Activated naive CD8-positive, alpha-beta T cell treated with anti-CD3 and anti-CD28 coated beads, Interleukin-2, amount 10 ng/mL, durations not matched to agents 7 days and 5 days (primary cell): ENCODE measurements around the gene ANKRD24. TPM values are rescaled to one million over a fixed set of nuclear protein-coding genes. Genes with fewer than 3 reads are reported as not detected.
A peak's percentile ranks its signal among the peaks of the same experiment; 100 is the strongest.
"Not testable (repeated sequence)": the region's sequence is repeated elsewhere in the genome, so short reads cannot be mapped to it uniquely, and the experiment has no call there.

Source experiments
- ATAC-seq: fragments of 150-1000 bp; cut with Tn5 transposase; one replicate; pipeline ENCODE4 v1.10.0; 2021; ENCODE audit warnings: low read depth, moderate library complexity
- POLR2A ChIA-PET: fragments of 350-600 bp; sonication (Branson Sonifier 250); formaldehyde crosslinking; loops from one replicate; lab custom pipeline; 2021; ENCODE audit warnings: antibody characterized with exemption; lab: Charles Lee
- DNase-seq: peaks from one replicate; pipeline ENCODE4 v3.0.0; 2021
- H3K27ac Mint-ChIP-seq: one replicate; pipeline ENCODE4 v1.8.0; 2022; ENCODE audit warnings: mild to moderate bottlenecking, mixed read lengths
- H3K27me3 Mint-ChIP-seq: one replicate; pipeline ENCODE4 v1.8.0; 2022; ENCODE audit warnings: mild to moderate bottlenecking, moderate library complexity, mixed read lengths
- H3K36me3 Mint-ChIP-seq: one replicate; pipeline ENCODE4 v1.8.0; 2021; ENCODE audit warnings: mild to moderate bottlenecking, mixed read lengths
- H3K4me1 Mint-ChIP-seq: one replicate; pipeline ENCODE4 v1.8.0; 2021; ENCODE audit warnings: mixed read lengths
- H3K4me3 Mint-ChIP-seq: one replicate; pipeline ENCODE4 v1.8.0; 2022; ENCODE audit warnings: mild to moderate bottlenecking, moderate library complexity, mixed read lengths
- H3K9me3 Mint-ChIP-seq: one replicate; pipeline ENCODE4 v1.8.0; 2021; ENCODE audit warnings: mixed read lengths
- total RNA-seq, 2 experiments: library from RNA; stranded (reverse); gene quantifications; one replicate each; pipeline ENCODE4 v1.2.3, GENCODE V29; 2021

The ANKRD24 gene
- total RNA-seq, 2 experiments from 2014 or later = 1.5 to 1.7 TPM

GRCh38 chr19:4234142-4234861 lies 51.8 kb downstream of the ANKRD24 start:
- H3K36me3 Mint-ChIP-seq = no peaks in the 10 kb centered on the region
- no peaks in the 10 kb centered on the region for H3K9me3 Mint-ChIP-seq
- no peak overlapping the region for H3K27ac Mint-ChIP-seq
- POLR2A ChIA-PET = interaction anchor here (0.5 to 1.7 kb wide), 2 partner anchors 9 to 13 kb away, joined by 3 to 4 read pairs; partner anchors contain the start of gene YJU2
- DNase-seq (no peak), ATAC-seq (no peak)
- H3K27me3 Mint-ChIP-seq = no peaks in the 10 kb centered on the region
- H3K4me3 Mint-ChIP-seq = no peak overlapping the region
- H3K4me1 Mint-ChIP-seq = peaks cover 4% of the 10 kb centered on the region

- Mint-ChIP-seq H3K4me3 (no peak overlapping the region), H3K27ac (no peak overlapping the region), H3K4me1 (peaks cover 4% of the 10 kb centered on the region), H3K36me3 (no peaks in the 10 kb centered on the region), H3K27me3 (no peaks in the 10 kb centered on the region), H3K9me3 (no peaks in the 10 kb centered on the region)
- POLR2A ChIA-PET = interaction anchor here (0.6 to 1.7 kb wide), 2 partner anchors 12 to 312 kb away, joined by 3 to 4 read pairs; partner anchors contain the start of gene YJU2
- DNase-seq (no peak), ATAC-seq (no peak)
Measured at GRCh38 chr19:4234862-4235201, 52.3 kb downstream of the ANKRD24 start.

GRCh38 chr19:4237510-4237909 lies 55.0 kb downstream of the ANKRD24 start:
- not testable (repeated sequence) for H3K9me3 Mint-ChIP-seq, DNase-seq, ATAC-seq, H3K27me3 Mint-ChIP-seq, H3K4me1 Mint-ChIP-seq, H3K4me3 Mint-ChIP-seq, H3K27ac Mint-ChIP-seq, H3K36me3 Mint-ChIP-seq
- POLR2A ChIA-PET = interaction anchor here (0.9 kb wide), 1 partner anchor 9 kb away, joined by 4 read pairs; the partner anchor contains the start of gene YJU2

- no peak overlapping the region for H3K4me3 Mint-ChIP-seq
- no peaks in the 10 kb centered on the region for H3K4me1 Mint-ChIP-seq
- no peaks in the 10 kb centered on the region for H3K36me3 Mint-ChIP-seq
- ATAC-seq = no peak
- no peaks in the 10 kb centered on the region for H3K27me3 Mint-ChIP-seq
- no peak overlapping the region for H3K27ac Mint-ChIP-seq
- DNase-seq = no peak
- H3K9me3 Mint-ChIP-seq = peaks cover 1% of the 10 kb centered on the region
- POLR2A ChIA-PET = interaction anchor here (0.6 to 0.7 kb wide), 2 partner anchors 79 to 153 kb away, joined by 3 read pairs; no protein-coding TSS in a partner anchor
Measured at GRCh38 chr19:4238831-4239230, 56.3 kb downstream of the ANKRD24 start.

GRCh38 chr19:4241824-4242430 lies 59.4 kb downstream of the ANKRD24 start:
- H3K4me1 Mint-ChIP-seq = peaks cover 4% of the 10 kb centered on the region
- H3K4me3 Mint-ChIP-seq = no peak overlapping the region
- DNase-seq = no peak
- no peak overlapping the region for H3K27ac Mint-ChIP-seq
- no peaks in the 10 kb centered on the region for H3K36me3 Mint-ChIP-seq
- POLR2A ChIA-PET = interaction anchor here (1.1 kb wide), 1 partner anchor 235 kb away, joined by 6 read pairs; no protein-coding TSS in a partner anchor
- H3K27me3 Mint-ChIP-seq = no peaks in the 10 kb centered on the region
- H3K9me3 Mint-ChIP-seq = peaks cover 1% of the 10 kb centered on the region
- no peak for ATAC-seq

DNA sequence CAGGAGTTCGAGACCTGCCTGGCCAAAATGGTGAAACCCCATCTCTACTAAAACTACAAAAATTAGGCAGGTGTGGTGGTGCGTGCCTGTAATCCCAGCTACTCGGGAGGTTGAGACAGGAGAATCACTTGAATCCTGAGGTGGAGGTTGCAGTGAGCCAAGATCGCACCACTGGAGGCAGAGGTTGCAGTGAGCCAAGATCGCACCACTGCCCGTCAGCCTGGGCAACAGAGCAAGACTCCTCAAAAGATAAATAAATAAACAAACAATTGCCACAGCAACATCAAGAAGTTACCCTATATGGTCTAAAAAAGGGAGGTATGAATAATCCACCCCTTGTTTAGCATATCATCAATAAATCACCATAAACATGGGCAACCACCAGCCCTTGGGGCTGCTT lies 63.4 kb downstream of the ANKRD24 start:
- H3K9me3 Mint-ChIP-seq, ATAC-seq, H3K4me1 Mint-ChIP-seq, POLR2A ChIA-PET, DNase-seq, H3K27me3 Mint-ChIP-seq: not testable (repeated sequence)
- peak overlapping the region; percentile 98 for H3K27ac Mint-ChIP-seq
- H3K36me3 Mint-ChIP-seq = peaks cover 20% of the 10 kb centered on the region
- H3K4me3 Mint-ChIP-seq = peak overlapping the region; percentile 93

DNA sequence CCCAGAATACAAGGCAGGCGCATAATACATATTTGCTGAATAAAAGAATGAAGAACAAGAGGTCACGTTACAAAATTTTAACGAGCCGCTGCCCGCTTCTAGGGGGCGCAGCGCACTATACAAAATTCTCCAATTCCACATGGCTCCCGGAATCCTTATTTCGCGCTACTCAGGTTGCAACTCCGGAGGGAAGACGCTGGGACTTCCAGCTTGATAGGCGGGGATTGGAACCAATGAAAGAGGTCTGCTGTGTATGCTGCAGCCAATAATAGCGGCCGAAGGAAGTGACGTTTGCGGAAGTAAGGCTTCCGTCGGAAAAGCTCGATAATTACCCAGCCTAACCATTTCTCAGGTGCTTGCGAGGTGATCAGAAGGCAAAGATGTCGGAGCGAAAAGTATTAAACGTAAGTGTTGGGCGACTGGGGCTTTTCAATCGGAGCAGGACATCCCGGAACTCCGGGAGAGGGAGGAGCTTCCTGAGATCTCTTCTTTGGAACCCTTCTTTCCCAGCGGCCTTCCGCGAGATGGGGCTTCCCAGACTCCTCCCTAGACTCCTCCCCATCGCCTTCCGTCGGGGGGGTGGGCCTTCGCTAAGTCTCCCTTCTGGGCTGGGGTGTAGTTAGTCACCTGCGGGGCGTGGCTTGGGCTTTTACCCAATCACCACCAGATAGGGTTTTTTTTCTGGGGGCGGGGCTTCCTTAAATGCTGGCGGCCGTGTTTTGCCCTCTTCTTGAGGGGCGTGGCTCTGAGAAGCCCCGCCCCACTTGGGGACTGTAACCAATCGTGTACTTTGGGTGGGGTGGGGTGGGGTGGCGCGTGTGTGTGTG lies 64.5 kb downstream of the ANKRD24 start, which contains the start of gene YJU2:
Gene YJU2 (plus strand): TSS at position 314 of the 827 bp plus-strand sequence. CDS start 67 bp downstream, at position 381.
- Mint-ChIP-seq H3K9me3 (peaks cover 1% of the 10 kb centered on the region), H3K27me3 (no peaks in the 10 kb centered on the region), H3K4me1 (peaks cover 6% of the 10 kb centered on the region), H3K36me3 (peaks cover 29% of the 10 kb centered on the region), H3K27ac (peak within 1 kb of the TSS; percentile 98), H3K4me3 (peak within 1 kb of the TSS; percentile 93)
- ATAC-seq = peak; percentile 94
- POLR2A ChIA-PET = interaction anchor here (0.5 to 1.5 kb wide), 13 partner anchors 10 to 224 kb away, joined by 3 to 20 read pairs (median 4); partner anchors contain the start of genes CHAF1A, MPND, SH3GL1 and SHD
- DNase-seq = peak; percentile 94

GRCh38 chr19:4256563-4256962 lies 74.1 kb downstream of the ANKRD24 start:
- peaks cover 5% of the 10 kb centered on the region for H3K4me1 Mint-ChIP-seq
- peaks cover 6% of the 10 kb centered on the region for H3K9me3 Mint-ChIP-seq
- H3K27me3 Mint-ChIP-seq = no peaks in the 10 kb centered on the region
- H3K27ac Mint-ChIP-seq = no peak overlapping the region
- ATAC-seq (no peak), DNase-seq (no peak)
- POLR2A ChIA-PET = interaction anchor here (1.5 kb wide), 1 partner anchor 9 kb away, joined by 4 read pairs; the partner anchor contains the start of gene YJU2
- peaks cover 52% of the 10 kb centered on the region for H3K36me3 Mint-ChIP-seq
- H3K4me3 Mint-ChIP-seq = no peak overlapping the region

DNA sequence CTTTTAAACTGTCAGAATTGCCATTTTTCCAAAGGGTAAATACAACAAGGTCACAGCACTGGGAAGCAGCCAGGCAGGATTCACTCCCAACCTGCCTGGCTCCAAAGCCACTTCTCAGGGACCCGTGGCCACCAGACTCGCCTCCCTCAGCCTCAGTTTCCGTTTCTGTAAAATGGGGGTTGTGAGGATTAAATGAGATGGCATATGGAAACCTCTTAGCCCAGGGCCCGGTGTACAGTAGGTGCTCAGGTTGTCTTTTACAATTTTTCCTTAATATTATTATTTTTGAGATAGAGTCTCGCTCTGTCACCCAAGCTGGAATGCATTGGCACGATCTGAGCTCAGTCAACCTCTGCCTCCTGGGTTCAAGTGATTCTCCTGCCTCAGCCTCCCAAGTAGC lies 74.5 kb downstream of the ANKRD24 start:
- POLR2A ChIA-PET = interaction anchor here (1.5 kb wide), 1 partner anchor 10 kb away, joined by 4 read pairs; the partner anchor contains the start of gene YJU2
- Mint-ChIP-seq H3K4me1 (peaks cover 5% of the 10 kb centered on the region), H3K9me3 (peaks cover 6% of the 10 kb centered on the region), H3K36me3 (peaks cover 50% of the 10 kb centered on the region), H3K27ac (no peak overlapping the region), H3K27me3 (no peaks in the 10 kb centered on the region), H3K4me3 (no peak overlapping the region)
- ATAC-seq = no peak
- DNase-seq = no peak

DNA sequence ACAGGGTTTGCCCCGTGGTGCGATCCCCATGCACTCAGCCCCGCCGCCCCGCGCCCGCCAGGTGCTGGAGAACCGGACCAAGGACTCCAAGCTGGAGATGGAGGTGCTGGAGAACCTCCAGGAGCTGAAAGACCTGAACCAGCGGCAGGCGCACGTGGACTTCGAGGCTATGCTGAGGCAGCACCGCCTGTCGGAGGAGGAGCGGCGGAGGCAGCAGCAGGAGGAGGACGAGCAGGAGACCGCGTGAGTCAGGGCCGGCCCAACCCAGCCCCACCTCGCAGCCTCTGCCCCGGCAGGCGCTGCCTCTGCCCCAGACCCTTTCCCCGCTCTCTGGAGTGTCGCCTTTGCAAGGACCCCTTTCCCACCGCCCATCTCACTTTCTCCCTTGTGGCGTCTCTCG lies 75.7 kb downstream of the ANKRD24 start:
- POLR2A ChIA-PET = no interaction called here
- no peak overlapping the region for H3K4me3 Mint-ChIP-seq
- DNase-seq (no peak), ATAC-seq (no peak)
- no peaks in the 10 kb centered on the region for H3K27me3 Mint-ChIP-seq
- H3K9me3 Mint-ChIP-seq = peaks cover 6% of the 10 kb centered on the region
- no peak overlapping the region for H3K27ac Mint-ChIP-seq
- H3K36me3 Mint-ChIP-seq = peaks cover 39% of the 10 kb centered on the region
- H3K4me1 Mint-ChIP-seq = peaks cover 5% of the 10 kb centered on the region

DNA sequence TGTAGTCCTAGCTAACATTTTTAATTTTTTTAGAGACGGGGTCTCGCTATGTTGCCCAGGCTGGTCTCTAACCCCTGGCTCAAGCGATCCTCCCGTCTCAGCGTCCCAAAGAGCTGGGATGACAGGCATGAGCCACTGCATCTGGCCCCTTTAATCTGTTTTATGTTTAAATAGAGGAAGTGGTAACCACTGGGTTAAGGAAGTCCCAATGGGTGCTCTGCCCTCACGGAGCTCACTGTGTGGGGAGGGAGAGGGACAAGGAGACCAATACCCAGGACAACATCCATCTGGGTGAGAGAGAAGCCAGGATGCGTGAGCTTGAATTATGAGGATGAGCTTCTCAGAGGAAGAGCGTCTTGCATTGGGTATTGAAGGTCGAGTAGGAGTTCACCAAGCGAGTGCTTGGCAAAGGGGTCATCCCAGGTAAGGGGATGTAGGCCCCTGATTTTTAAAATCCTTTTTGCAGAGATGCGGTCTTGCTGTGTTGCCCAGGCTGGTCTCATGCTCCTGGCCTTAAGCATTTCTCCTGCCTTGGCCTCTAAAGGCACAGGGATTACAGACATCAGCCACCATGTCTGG lies 78.2 kb downstream of the ANKRD24 start:
- Mint-ChIP-seq H3K4me3 (no peak overlapping the region), H3K27ac (peak overlapping the region; percentile 84), H3K9me3 (no peaks in the 10 kb centered on the region), H3K36me3 (peaks cover 23% of the 10 kb centered on the region), H3K4me1 (peaks cover 17% of the 10 kb centered on the region), H3K27me3 (no peaks in the 10 kb centered on the region)
- no peak for DNase-seq
- POLR2A ChIA-PET = interaction anchor here (1.5 to 1.6 kb wide), 2 partner anchors 10 to 12 kb away, joined by 3 to 4 read pairs; no protein-coding TSS in a partner anchor
- no peak for ATAC-seq

DNA sequence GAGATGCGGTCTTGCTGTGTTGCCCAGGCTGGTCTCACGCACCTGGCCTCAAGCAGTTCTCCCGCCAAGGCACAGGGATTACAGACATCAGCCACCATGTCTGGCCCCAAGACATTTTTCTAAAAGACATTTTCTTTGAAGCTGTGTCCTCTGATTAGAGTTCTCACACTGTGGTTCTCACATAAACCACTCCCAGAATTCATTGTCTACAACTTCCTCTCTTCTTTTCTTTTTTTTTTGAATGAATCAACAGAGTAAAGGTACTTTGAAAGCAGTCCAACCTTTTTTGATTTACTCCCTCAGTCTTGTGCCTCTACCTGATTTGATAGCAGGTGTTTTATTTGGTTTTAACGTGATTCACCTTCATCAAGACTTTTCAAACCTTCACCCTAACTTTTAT lies 82.3 kb downstream of the ANKRD24 start:
- ATAC-seq (peak; percentile 64), DNase-seq (no peak)
- Mint-ChIP-seq H3K27me3 (no peaks in the 10 kb centered on the region), H3K9me3 (no peaks in the 10 kb centered on the region), H3K4me1 (peaks cover 31% of the 10 kb centered on the region), H3K36me3 (peaks cover 19% of the 10 kb centered on the region), H3K4me3 (peak overlapping the region; percentile 75), H3K27ac (peak overlapping the region; percentile 95)
- POLR2A ChIA-PET = interaction anchor here (0.6 to 1.9 kb wide), 9 partner anchors 9 to 135 kb away, joined by 3 to 13 read pairs (median 4); partner anchors contain the start of genes SH3GL1, SHD and YJU2
